Erythroblast (primary cell): ENCODE results near the gene GRK4.

ENCODE experiments used
- GATA1 ChIP-seq: IDR thresholded peaks from 2 replicates; pipeline ENCODE4 v1.6.1; 2011; ENCODE audit warnings: low read depth, mild to moderate bottlenecking, control low read depth, low read length, moderate library complexity
- POLR2A ChIP-seq: IDR thresholded peaks from 2 replicates; pipeline ENCODE4 v1.6.1; 2011; ENCODE audit warnings: mild to moderate bottlenecking, low read length

DNA sequence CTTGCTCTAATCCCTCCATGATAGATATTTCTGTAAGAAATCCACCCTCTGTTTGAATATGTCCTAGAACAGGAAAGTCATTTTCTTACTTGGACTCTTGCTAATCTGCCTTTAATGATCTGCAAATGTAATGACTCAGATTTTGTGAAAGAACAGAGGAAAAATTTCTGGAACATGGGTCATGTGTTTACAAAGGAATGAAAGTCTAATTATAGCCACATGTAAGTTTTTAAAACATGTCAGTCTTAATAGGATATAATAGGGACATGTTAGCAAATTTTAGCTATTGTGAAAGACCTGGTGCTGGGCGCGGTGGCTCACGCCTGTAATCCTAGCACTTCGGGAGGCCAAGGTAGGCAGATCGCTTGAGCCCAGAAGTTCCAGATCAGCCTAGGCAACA, 47.6 kb downstream of the GRK4 start:
- TF ChIP-seq POLR2A: no peak
- no peak for TF ChIP-seq GATA1
